Spleen (tissue), 7 donors: ENCODE data around the gene CHD5.

Source experiments
- POLR2A ChIP-seq, 3 donors: fragments of 450-650 bp; IDR thresholded peaks; one replicate each; pipeline ENCODE4 v1.5.1; 2017; ENCODE audit warnings: antibody characterized with exemption in 3 of 3, mild to moderate bottlenecking in 1 of 3
- TF ChIP-seq, protein P1 (sequence below), 11 experiments: fragments of 200-600 bp in 7 of 11; fragments of 450-650 bp in 4 of 11; sonication (generic) in 4 of 11; IDR thresholded peaks in 8 of 11; conservative IDR thresholded peaks in 3 of 11; 1 replicate in 7 of 11; 2 replicates in 4 of 11; pipeline versions ENCODE4 v1.4.0 to v1.8.0; 2016 to 2021; ENCODE audit warnings: antibody characterized with exemption in 11 of 11, inconsistent platforms in 4 of 11, mild to moderate bottlenecking in 1 of 11
- donor health status: DM: no; HTN: no; CAD: no; lungs with moderate emphysema.
- donor health status: DM: no; HTN: no; CAD: no.
- donor health status: DM: no; HTN: no; CAD: no.

- TF ChIP-seq, protein P1, sequence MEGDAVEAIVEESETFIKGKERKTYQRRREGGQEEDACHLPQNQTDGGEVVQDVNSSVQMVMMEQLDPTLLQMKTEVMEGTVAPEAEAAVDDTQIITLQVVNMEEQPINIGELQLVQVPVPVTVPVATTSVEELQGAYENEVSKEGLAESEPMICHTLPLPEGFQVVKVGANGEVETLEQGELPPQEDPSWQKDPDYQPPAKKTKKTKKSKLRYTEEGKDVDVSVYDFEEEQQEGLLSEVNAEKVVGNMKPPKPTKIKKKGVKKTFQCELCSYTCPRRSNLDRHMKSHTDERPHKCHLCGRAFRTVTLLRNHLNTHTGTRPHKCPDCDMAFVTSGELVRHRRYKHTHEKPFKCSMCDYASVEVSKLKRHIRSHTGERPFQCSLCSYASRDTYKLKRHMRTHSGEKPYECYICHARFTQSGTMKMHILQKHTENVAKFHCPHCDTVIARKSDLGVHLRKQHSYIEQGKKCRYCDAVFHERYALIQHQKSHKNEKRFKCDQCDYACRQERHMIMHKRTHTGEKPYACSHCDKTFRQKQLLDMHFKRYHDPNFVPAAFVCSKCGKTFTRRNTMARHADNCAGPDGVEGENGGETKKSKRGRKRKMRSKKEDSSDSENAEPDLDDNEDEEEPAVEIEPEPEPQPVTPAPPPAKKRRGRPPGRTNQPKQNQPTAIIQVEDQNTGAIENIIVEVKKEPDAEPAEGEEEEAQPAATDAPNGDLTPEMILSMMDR (IDR thresholded peaks at IDR 0.05 in 8 of 11, conservative IDR thresholded peaks at IDR 0.05 in 3 of 11): no peak
- TF ChIP-seq POLR2A (IDR thresholded peaks at IDR 0.05): no peak
Measured at GRCh38 chr1:6098303-6099215, 81.6 kb downstream of the CHD5 start.
